Left ventricle myocardium superior (tissue), 1 donor: Measurements from ENCODE around the gene CENPVL1. TPM values are rescaled to one million over a fixed set of nuclear protein-coding genes. Genes with fewer than 3 reads are reported as not detected.
"Not testable (repeated sequence)": the region's sequence is repeated elsewhere in the genome, so short reads cannot be mapped to it uniquely, and the experiment has no call there.

Experiments used
- ATAC-seq: fragments of 200-7000 bp; cut with Tn5 transposase; one replicate; pipeline ENCODE4 v1.9.1; 2020; ENCODE audit warnings: mild to moderate bottlenecking, moderate library complexity
- DNase-seq: peaks from one replicate; pipeline ENCODE4 v3.0.0-alpha.2; 2020
- intact Hi-C: fragments of 100-400 bp; cut with micrococcal nuclease; formaldehyde crosslinking; loops from one replicate; pipeline ENCODE4 v1.11.0; 2022
- long read RNA-seq: library from polyadenylated mRNA; unstranded; transcript quantifications from one replicate; pipeline ENCODE4 v2.0.0, GENCODE V29; 2021
- total RNA-seq: library from RNA; stranded (reverse); fragmentation: NEBNext Ultra II Directional; extraction: Animal tissue kit (Norgen Biotek cat#: 25700); gene quantifications from one replicate; pipeline ENCODE4 v1.2.1, GENCODE V29; 2021
- donor health status: DM: no; HTN: yes; CAD: no; lungs with severe emphysema.

CENPVL1 gene
- not detected for total RNA-seq
- long read RNA-seq = 0 reads

DNA sequence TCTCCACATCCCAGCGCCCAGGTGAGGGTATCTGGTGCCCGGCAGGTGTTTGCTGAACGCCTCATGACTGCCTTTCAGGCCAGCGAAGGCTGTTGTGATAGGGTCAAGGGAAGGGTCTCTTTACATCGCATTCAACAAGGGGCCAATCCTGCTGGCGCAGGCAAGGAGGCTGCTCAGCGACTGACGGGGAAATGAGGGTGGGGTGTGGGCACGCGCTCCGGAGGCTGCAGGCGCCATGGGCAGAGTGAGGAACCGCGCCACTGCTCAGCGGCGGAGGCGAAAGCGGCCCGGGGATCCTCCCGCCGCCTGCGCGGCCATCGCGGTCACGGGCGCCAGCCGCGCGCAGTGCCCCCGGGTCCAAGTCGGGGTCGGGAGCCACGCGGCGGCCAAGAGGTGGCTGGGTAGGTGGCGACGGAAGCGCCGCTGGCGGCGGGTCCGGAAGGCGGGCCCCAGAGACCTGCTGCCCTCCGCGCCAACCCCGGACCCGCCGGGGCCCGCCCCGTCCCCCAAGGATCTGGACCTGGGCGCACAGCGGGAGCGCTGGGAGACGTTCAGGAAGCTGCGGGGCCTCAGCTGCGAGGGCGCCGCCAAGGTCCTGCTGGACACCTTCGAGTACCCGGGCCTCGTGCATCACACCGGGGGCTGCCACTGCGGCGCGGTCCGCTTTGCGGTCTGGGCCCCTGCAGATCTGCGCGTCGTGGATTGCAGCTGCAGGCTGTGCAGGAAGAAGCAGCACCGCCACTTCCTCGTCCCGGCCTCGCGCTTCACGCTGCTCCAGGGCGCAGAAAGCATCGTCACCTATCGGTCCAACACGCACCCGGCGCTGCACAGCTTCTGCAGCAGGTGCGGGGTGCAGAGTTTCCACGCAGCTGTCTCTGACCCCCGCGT, at the start of gene CENPVL1:
Gene CENPVL1, plus strand, starts transcription at position 236 of the 888 bp plus-strand sequence. Its CDS starts 0 bp downstream, at position 236.
- intact Hi-C loops, ATAC-seq, DNase-seq: not testable (repeated sequence)

- intact Hi-C loops = no loop called here
- ATAC-seq (no peak), DNase-seq (no peak)
Observed at GRCh38 chrX:51665981-51666380, 44.3 kb upstream of the CENPVL1 start.

DNA sequence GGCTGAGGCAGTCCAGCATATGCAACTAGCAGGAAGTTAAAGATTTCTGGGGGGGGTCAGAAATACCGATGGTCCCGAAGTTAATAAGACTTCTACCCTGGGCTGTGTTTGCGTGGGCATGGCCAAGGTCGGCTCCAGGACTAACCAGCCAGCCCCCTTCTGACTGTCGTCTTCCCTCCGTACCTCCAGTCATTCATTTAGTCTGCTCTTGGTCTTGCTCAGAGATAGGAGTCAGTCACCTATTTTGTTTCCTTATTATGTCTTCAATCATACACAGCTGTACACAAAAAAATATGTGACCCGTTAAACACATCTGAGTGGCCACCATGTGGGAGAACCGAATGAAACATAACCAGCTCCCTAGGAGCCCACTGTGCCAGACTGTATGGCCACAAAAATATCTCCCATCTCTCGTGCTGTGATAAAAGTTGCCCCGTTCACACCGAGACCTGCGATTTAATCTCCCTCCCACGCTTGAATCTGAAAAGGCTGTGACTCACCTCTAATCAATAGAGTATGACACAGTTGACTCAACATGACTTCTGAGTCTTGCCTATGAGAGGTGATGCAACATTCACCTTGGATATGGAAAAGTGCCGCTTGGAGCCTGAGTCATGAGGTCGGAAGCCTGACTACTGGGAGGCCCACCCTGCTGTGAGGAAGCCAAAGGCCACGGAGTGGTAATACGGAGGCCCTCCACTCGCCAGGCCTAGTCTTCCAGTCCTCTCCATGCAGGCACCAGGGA, 30.5 kb upstream of the CENPVL1 start:
- intact Hi-C loops, DNase-seq, ATAC-seq: not testable (repeated sequence)

DNA sequence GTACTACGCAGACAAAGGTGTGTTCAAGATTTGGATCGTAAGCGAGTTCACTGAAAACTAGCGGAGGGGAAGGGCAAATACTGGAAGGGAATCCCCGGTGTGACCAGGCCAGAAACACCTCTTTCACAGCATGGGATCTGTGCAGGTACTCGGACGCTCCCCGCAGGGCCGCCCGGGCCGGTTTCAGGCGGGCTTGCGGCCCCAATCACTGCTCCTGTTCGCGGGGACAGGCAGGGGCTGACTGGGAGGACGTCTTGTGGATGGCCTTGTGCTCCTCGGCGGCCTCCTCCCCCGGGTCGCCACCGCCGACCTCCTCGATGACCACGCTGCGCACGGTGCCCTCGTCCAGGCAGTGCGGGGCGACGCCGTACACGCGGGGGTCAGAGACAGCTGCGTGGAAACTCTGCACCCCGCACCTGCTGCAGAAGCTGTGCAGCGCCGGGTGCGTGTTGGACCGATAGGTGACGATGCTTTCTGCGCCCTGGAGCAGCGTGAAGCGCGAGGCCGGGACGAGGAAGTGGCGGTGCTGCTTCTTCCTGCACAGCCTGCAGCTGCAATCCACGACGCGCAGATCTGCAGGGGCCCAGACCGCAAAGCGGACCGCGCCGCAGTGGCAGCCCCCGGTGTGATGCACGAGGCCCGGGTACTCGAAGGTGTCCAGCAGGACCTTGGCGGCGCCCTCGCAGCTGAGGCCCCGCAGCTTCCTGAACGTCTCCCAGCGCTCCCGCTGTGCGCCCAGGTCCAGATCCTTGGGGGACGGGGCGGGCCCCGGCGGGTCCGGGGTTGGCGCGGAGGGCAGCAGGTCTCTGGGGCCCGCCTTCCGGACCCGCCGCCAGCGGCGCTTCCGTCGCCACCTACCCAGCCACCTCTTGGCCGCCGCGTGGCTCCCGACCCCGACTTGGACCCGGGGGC, 28.2 kb upstream of the CENPVL1 start:
- DNase-seq, ATAC-seq, intact Hi-C loops: not testable (repeated sequence)

DNA sequence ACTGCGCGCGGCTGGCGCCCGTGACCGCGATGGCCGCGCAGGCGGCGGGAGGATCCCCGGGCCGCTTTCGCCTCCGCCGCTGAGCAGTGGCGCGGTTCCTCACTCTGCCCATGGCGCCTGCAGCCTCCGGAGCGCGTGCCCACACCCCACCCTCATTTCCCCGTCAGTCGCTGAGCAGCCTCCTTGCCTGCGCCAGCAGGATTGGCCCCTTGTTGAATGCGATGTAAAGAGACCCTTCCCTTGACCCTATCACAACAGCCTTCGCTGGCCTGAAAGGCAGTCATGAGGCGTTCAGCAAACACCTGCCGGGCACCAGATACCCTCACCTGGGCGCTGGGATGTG, 27.6 kb upstream of the CENPVL1 start, which contains the start of gene CENPVL2:
Gene CENPVL2, minus strand, starts transcription at position 112 of the 343 bp plus-strand sequence. Its CDS starts 0 bp downstream, at position 112.
- ATAC-seq, intact Hi-C loops, DNase-seq: not testable (repeated sequence)

- no peak for ATAC-seq
- intact Hi-C loops = no loop called here
- DNase-seq = no peak
Observed at GRCh38 chrX:51694254-51694653, 16.1 kb upstream of the CENPVL1 start.

DNA sequence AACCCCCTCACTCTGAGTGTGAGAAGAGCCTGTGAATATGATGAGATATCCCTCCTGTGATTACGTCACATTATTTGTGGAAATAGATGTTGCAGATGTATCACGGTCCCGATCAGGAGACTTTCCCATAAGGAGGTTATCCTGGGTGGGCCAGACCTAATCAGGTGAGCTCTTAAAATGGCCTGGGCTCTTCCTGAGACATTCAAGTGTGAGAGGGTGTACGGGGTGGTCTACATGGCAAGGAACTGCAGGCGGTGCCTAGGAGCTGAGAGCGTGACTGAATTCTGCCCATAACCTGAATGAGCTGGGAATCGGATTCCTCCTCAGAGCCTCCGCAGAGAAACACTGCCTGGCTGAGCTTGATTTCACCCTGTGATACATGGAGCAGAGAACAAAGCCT, 12.9 kb upstream of the CENPVL1 start:
- intact Hi-C loops = no loop called here
- ATAC-seq = no peak

GRCh38 chrX:51712943-51713647, 2.8 kb downstream of the CENPVL1 start:
- ATAC-seq, intact Hi-C loops: not testable (repeated sequence)

More for the DNA sequence above, 12.9 kb upstream of the CENPVL1 start:
- no peak for DNase-seq

DNA sequence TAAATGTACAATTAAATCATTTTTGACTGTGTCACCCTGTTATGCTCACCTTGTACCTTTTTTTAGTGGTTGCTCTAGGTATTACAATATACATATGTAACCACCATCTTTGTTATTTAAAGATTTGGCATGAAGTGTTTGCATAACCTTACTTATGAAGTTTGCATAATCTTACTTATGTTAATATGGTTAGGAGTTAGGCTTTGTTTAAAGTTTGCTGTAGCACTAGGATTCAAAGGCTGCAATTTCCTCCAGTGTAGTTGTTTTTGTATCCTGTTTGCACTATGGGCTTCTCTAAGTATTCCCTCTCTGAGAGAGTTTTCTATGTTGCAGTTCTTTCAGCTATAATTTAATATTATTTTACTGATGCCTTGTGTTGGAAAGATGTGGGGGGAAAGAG, 17.9 kb downstream of the CENPVL1 start:
- intact Hi-C loops = no loop called here
- ATAC-seq (no peak), DNase-seq (no peak)

More at GRCh38 chrX:51712943-51713647, 2.8 kb downstream of the CENPVL1 start:
- DNase-seq = not testable (repeated sequence)

- DNase-seq = no peak
- intact Hi-C loops = no loop called here
- ATAC-seq = no peak
Observed at GRCh38 chrX:51737091-51737490, 26.8 kb downstream of the CENPVL1 start.

GRCh38 chrX:51742586-51742985, 32.3 kb downstream of the CENPVL1 start:
- no peak for ATAC-seq
- no peak for DNase-seq
- intact Hi-C loops = no loop called here

- ATAC-seq (peak; percentile 100), DNase-seq (peak; percentile 76)
- intact Hi-C loops = no loop called here
Observed at GRCh38 chrX:51743179-51743957, 33.1 kb downstream of the CENPVL1 start, which contains the start of gene GSPT2. GSPT2 (plus strand) TSS chrX:51743442; CDS start chrX:51743627, 185 bp downstream.

- ATAC-seq (no peak), DNase-seq (no peak)
- intact Hi-C loops = no loop called here
Observed at GRCh38 chrX:51747671-51748070, 37.4 kb downstream of the CENPVL1 start.

- ATAC-seq = no peak
- no peak for DNase-seq
- intact Hi-C loops = no loop called here
Observed at GRCh38 chrX:51759055-51759839, 48.9 kb downstream of the CENPVL1 start.

GRCh38 chrX:51760657-51761056, 50.3 kb downstream of the CENPVL1 start:
- ATAC-seq (no peak), DNase-seq (no peak)
- intact Hi-C loops = no loop called here
